Calu3 (cell line): ENCODE measurements around the gene PHGDH. TPM values are rescaled to one million over a fixed set of nuclear protein-coding genes. Genes with fewer than 3 reads are reported as not detected.

Experiments
- BruUV-seq: library from RNA; stranded (reverse); fragments of 400-500 nt; replicated peaks from 2 replicates; lab custom pipeline; 2021; lab: Mats Ljungman, UMichigan
- CTCF ChIA-PET: fragments of 300-600 bp; sonication (Branson Sonifier 250); formaldehyde crosslinking; loops from one replicate; lab custom pipeline; 2022; ENCODE audit warnings: antibody characterized with exemption; lab: Charles Lee
- DNase-seq: peaks from one replicate; pipeline ENCODE4 v3.0.0; 2022
- H3K27ac Mint-ChIP-seq: one replicate; pipeline ENCODE4 v1.8.0; 2022; ENCODE audit warnings: mixed read lengths; ENCODE audit not compliant: unreplicated experiment
- H3K27me3 Mint-ChIP-seq: one replicate; pipeline ENCODE4 v1.8.0; 2022; ENCODE audit warnings: mixed read lengths; ENCODE audit not compliant: unreplicated experiment
- H3K36me3 Mint-ChIP-seq: one replicate; pipeline ENCODE4 v1.8.0; 2022; ENCODE audit warnings: mild to moderate bottlenecking, moderate library complexity, mixed read lengths; ENCODE audit not compliant: insufficient read depth, unreplicated experiment
- H3K4me1 Mint-ChIP-seq: one replicate; pipeline ENCODE4 v1.8.0; 2022; ENCODE audit warnings: mild to moderate bottlenecking, low read depth, mixed read lengths; ENCODE audit not compliant: unreplicated experiment
- H3K4me3 Mint-ChIP-seq: one replicate; pipeline ENCODE4 v1.8.0; 2022; ENCODE audit warnings: mild to moderate bottlenecking, low read depth, moderate library complexity, mixed read lengths; ENCODE audit not compliant: unreplicated experiment
- H3K9me3 Mint-ChIP-seq: one replicate; pipeline ENCODE4 v1.8.0; 2022; ENCODE audit warnings: low read depth, mixed read lengths; ENCODE audit not compliant: unreplicated experiment
- CTCF ChIP-seq: fragments of 200-600 bp; IDR thresholded peaks from one replicate; pipeline ENCODE4 v1.8.0; 2022; ENCODE audit warnings: antibody characterized with exemption; ENCODE audit not compliant: unreplicated experiment
- intact Hi-C: fragments of 100-400 bp; cut with micrococcal nuclease; formaldehyde crosslinking; loops from one replicate; pipeline ENCODE4 v1.10.0; 2022; ENCODE audit not compliant: unreplicated experiment
- total RNA-seq: library from RNA; stranded (reverse); gene quantifications from 2 replicates; pipeline ENCODE4 v1.2.3, GENCODE V29; 2022

Gene PHGDH
- total RNA-seq, 1 experiment from 2014 or later, result 199 TPM

- Mint-ChIP-seq H3K9me3 (no peaks in the 10 kb centered on the region), H3K27me3 (no peaks in the 10 kb centered on the region), H3K4me3 (no peak overlapping the region), H3K4me1 (peaks cover 47% of the 10 kb centered on the region), H3K27ac (no peak overlapping the region), H3K36me3 (peaks cover 35% of the 10 kb centered on the region)
- intact Hi-C loops, result loop anchor here (10.0 kb wide), 1 partner anchor 59 kb away; no protein-coding TSS in a partner anchor
- no peak for DNase-seq
- CTCF ChIA-PET, result no interaction called here
- TF ChIP-seq CTCF, result no peak
- no TSS peak for BruUV-seq
Observed at GRCh38 chr1:119733754-119734153, 22.0 kb downstream of the PHGDH start.

- TF ChIP-seq CTCF, result no peak
- DNase-seq, result no peak
- Mint-ChIP-seq H3K4me3 (no peak overlapping the region), H3K4me1 (peaks cover 32% of the 10 kb centered on the region), H3K9me3 (no peaks in the 10 kb centered on the region), H3K27me3 (no peaks in the 10 kb centered on the region), H3K36me3 (peaks cover 49% of the 10 kb centered on the region), H3K27ac (no peak overlapping the region)
- BruUV-seq, result no TSS peak
- intact Hi-C loops, result loop anchor here (10.0 kb wide), 1 partner anchor 60 kb away; no protein-coding TSS in a partner anchor
- CTCF ChIA-PET, result no interaction called here
Observed at GRCh38 chr1:119735217-119735616, 23.5 kb downstream of the PHGDH start.

DNA sequence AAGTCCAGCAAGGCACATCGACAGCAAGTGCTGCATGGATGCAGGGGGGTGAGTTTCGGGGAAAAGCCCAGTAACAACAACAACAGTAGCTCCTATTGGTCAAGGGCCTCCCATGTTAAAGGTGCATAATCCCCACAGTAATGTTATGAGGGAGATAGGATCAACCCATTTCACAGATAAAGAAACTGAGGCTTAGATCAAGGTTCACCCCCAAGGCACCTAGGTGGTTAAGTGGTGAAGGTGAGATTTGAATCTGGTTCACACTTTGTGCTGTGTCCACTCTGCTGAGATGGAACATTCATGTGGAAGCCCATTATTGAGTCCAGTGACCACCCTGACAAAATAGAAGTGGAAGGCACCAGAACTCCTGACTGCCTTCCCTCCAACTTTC is 24.9 kb downstream of the PHGDH start:
- no TSS peak for BruUV-seq
- Mint-ChIP-seq H3K9me3 (no peaks in the 10 kb centered on the region), H3K27ac (peak overlapping the region; percentile 39), H3K27me3 (no peaks in the 10 kb centered on the region), H3K36me3 (peaks cover 52% of the 10 kb centered on the region), H3K4me3 (no peak overlapping the region), H3K4me1 (peaks cover 22% of the 10 kb centered on the region)
- CTCF ChIA-PET, result no interaction called here
- intact Hi-C loops, result loop anchor here (10.0 kb wide), 1 partner anchor 62 kb away; no protein-coding TSS in a partner anchor
- TF ChIP-seq CTCF, result no peak
- DNase-seq, result no peak

DNA sequence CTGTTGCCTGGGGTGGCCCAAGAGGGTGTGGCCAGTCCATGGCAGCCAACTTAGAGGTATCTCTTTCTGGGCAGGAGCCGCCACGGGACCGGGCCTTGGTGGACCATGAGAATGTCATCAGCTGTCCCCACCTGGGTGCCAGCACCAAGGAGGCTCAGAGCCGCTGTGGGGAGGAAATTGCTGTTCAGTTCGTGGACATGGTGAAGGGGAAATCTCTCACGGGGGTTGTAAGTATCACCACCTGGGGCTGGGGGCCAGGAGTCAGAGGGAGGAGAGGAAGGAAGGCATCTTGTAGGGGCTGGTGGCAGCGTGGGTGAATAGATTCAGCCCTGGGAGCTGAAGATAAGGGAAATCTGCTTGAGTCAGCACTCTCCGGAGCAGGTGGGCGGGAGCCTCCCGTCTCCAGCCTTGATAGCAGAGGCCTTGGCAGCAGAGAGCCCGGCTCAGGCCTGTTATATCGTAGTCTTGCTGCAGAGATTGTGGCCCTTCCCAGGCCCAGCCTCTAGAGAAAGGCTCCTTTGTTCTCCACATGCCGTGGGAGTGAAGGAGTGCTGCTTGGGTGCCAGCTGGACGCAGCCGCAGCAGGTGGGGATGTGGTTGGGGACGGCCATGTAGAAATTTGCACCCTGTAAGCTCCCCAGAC is 25.4 kb downstream of the PHGDH start:
- H3K27ac Mint-ChIP-seq, result peak overlapping the region; percentile 39
- no peak for TF ChIP-seq CTCF
- intact Hi-C loops, result loop anchor here (10.0 kb wide), 1 partner anchor 62 kb away; no protein-coding TSS in a partner anchor

More for the DNA sequence above, 25.4 kb downstream of the PHGDH start:
- no peaks in the 10 kb centered on the region for H3K27me3 Mint-ChIP-seq
- no peak overlapping the region for H3K4me3 Mint-ChIP-seq
- H3K4me1 Mint-ChIP-seq, result peaks cover 22% of the 10 kb centered on the region
- no TSS peak for BruUV-seq
- peak; percentile 42 for DNase-seq
- H3K9me3 Mint-ChIP-seq, result no peaks in the 10 kb centered on the region
- CTCF ChIA-PET, result no interaction called here
- peaks cover 53% of the 10 kb centered on the region for H3K36me3 Mint-ChIP-seq
